ENCODE results near the gene ABCB8. TPM values are rescaled to one million over a fixed set of nuclear protein-coding genes. Genes with fewer than 3 reads are reported as not detected.
"Not testable (repeated sequence)": the region's sequence is repeated elsewhere in the genome, so short reads cannot be mapped to it uniquely, and the experiment has no call there.

Gene ABCB8
- total RNA-seq, 1 donor from 2014 or later: 36.2 TPM

- H3K4me3 Mint-ChIP-seq (ENCODE audit: low read depth): no peak overlapping the region
- no peak for DNase-seq (ENCODE audit: low spot score, unreplicated experiment)
- H3K27me3 Mint-ChIP-seq: no peaks in the 10 kb centered on the region
- H3K27ac Mint-ChIP-seq: no peak overlapping the region
- no peaks in the 10 kb centered on the region for H3K36me3 Mint-ChIP-seq (ENCODE audit: insufficient read depth)
- H3K9me3 Mint-ChIP-seq (ENCODE audit: low read depth): no peaks in the 10 kb centered on the region
- H3K4me1 Mint-ChIP-seq (ENCODE audit: low read depth): no peaks in the 10 kb centered on the region
- TF ChIP-seq, protein P1, sequence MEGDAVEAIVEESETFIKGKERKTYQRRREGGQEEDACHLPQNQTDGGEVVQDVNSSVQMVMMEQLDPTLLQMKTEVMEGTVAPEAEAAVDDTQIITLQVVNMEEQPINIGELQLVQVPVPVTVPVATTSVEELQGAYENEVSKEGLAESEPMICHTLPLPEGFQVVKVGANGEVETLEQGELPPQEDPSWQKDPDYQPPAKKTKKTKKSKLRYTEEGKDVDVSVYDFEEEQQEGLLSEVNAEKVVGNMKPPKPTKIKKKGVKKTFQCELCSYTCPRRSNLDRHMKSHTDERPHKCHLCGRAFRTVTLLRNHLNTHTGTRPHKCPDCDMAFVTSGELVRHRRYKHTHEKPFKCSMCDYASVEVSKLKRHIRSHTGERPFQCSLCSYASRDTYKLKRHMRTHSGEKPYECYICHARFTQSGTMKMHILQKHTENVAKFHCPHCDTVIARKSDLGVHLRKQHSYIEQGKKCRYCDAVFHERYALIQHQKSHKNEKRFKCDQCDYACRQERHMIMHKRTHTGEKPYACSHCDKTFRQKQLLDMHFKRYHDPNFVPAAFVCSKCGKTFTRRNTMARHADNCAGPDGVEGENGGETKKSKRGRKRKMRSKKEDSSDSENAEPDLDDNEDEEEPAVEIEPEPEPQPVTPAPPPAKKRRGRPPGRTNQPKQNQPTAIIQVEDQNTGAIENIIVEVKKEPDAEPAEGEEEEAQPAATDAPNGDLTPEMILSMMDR (IDR thresholded peaks at IDR 0.05; ENCODE audit: unreplicated experiment): no peak
Measured at GRCh38 chr7:151038951-151039849, 10.9 kb downstream of the ABCB8 start.

GRCh38 chr7:151039850-151040548 lies 11.7 kb downstream of the ABCB8 start:
- Mint-ChIP-seq H3K36me3 (ENCODE audit: insufficient read depth) (no peaks in the 10 kb centered on the region), H3K27ac (no peak overlapping the region), H3K4me3 (ENCODE audit: low read depth) (no peak overlapping the region), H3K9me3 (ENCODE audit: low read depth) (no peaks in the 10 kb centered on the region), H3K27me3 (no peaks in the 10 kb centered on the region), H3K4me1 (ENCODE audit: low read depth) (no peaks in the 10 kb centered on the region)
- TF ChIP-seq, protein P1 (IDR thresholded peaks at IDR 0.05; ENCODE audit: unreplicated experiment): no peak
- no peak for DNase-seq (ENCODE audit: low spot score, unreplicated experiment)

GRCh38 chr7:151040616-151041375 lies 12.5 kb downstream of the ABCB8 start:
- H3K9me3 Mint-ChIP-seq (ENCODE audit: low read depth): no peaks in the 10 kb centered on the region
- no peaks in the 10 kb centered on the region for H3K36me3 Mint-ChIP-seq (ENCODE audit: insufficient read depth)
- no peaks in the 10 kb centered on the region for H3K4me1 Mint-ChIP-seq (ENCODE audit: low read depth)
- H3K27ac Mint-ChIP-seq: no peak overlapping the region
- no peak for DNase-seq (ENCODE audit: low spot score, unreplicated experiment)
- H3K4me3 Mint-ChIP-seq (ENCODE audit: low read depth): no peak overlapping the region
- TF ChIP-seq, protein P1 (IDR thresholded peaks at IDR 0.05; ENCODE audit: unreplicated experiment): no peak
- no peaks in the 10 kb centered on the region for H3K27me3 Mint-ChIP-seq

DNA sequence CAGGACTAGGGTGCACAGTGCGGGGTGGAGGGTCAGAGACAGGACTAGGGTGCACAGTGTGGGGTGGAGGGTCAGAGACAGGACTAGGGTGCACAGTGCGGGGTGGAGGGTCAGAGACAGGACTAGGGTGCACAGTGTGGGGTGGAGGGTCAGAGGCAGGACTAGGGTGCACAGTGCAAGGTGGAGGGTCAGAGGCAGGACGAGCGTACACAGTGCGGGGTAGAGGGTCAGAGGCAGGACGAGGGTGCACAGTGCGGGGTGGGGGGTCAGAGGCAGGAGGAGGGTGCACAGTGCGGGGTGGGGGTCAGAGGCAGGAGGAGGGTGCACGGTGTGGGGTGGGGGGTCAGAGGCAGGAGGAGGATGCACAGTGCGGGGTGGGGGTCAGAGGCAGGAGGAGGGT lies 15.2 kb downstream of the ABCB8 start:
- H3K4me3 Mint-ChIP-seq (ENCODE audit: low read depth); H3K27me3 Mint-ChIP-seq; H3K27ac Mint-ChIP-seq; H3K36me3 Mint-ChIP-seq (ENCODE audit: insufficient read depth); H3K9me3 Mint-ChIP-seq (ENCODE audit: low read depth); DNase-seq (ENCODE audit: low spot score, unreplicated experiment); H3K4me1 Mint-ChIP-seq (ENCODE audit: low read depth): not testable (repeated sequence)

- Mint-ChIP-seq H3K27ac (no peak overlapping the region), H3K4me3 (ENCODE audit: low read depth) (no peak overlapping the region), H3K36me3 (ENCODE audit: insufficient read depth) (no peaks in the 10 kb centered on the region), H3K4me1 (ENCODE audit: low read depth) (no peaks in the 10 kb centered on the region), H3K9me3 (ENCODE audit: low read depth) (no peaks in the 10 kb centered on the region), H3K27me3 (peaks cover 4% of the 10 kb centered on the region)
- DNase-seq (ENCODE audit: low spot score, unreplicated experiment): no peak
- TF ChIP-seq, protein P1 (IDR thresholded peaks at IDR 0.05; ENCODE audit: unreplicated experiment): no peak
Measured at GRCh38 chr7:151043959-151044358, 15.7 kb downstream of the ABCB8 start.
